Measurements from ENCODE around the gene SYNE2. TPM values are rescaled to one million over a fixed set of nuclear protein-coding genes. Genes with fewer than 3 reads are reported as not detected.

SYNE2 gene
- total and polyA plus RNA-seq, 2 donors (not counting 1 experiment from before 2014, with no cell fraction given), result 3.1 to 15.4 TPM

GRCh38 chr14:64147126-64147790 lies 294.5 kb downstream of the SYNE2 start:
- TF ChIP-seq CTCF (conservative IDR thresholded peaks at IDR 0.05 in 1 of 2, IDR thresholded peaks at IDR 0.05 in 1 of 2; ENCODE audit: low read depth in 1 of 2, low read length in 2 of 2) (no peak), EZH2 (IDR thresholded peaks at IDR 0.05; ENCODE audit: low read length, missing control alignments) (no peak)
- H3K4me2 ChIP-seq (ENCODE audit: extremely low read depth, insufficient read depth, low read length), result no peak overlapping the region
- no peaks in the 10 kb centered on the region for H3K79me2 ChIP-seq (ENCODE audit: control insufficient read depth, insufficient read depth, low read length)
- no peaks in the 10 kb centered on the region for H3K4me1 ChIP-seq (ENCODE audit: control insufficient read depth, extremely low read depth, insufficient read depth, low read length)
- no peak overlapping the region for H3K4me3 ChIP-seq (replicated peaks in 1 of 4; ENCODE audit: control extremely low read depth in 1 of 4, insufficient read depth in 1 of 4, low read depth in 3 of 4, low read length in 4 of 4)
- H3K9ac ChIP-seq (ENCODE audit: insufficient read depth, low read length), result no peak overlapping the region
- no peaks in the 10 kb centered on the region for H3K9me3 ChIP-seq (ENCODE audit: control insufficient read depth, insufficient read depth, low read depth, low read length)
- peak overlapping the region; percentile 21 for H2AFZ ChIP-seq (ENCODE audit: low read length)
- peak; percentile 29 to 70 for DNase-seq (ENCODE audit: low read depth in 2 of 2)
- H3K36me3 ChIP-seq (ENCODE audit: control insufficient read depth, insufficient read depth, low read length), result no peaks in the 10 kb centered on the region
- H4K20me1 ChIP-seq (ENCODE audit: control insufficient read depth, extremely low read depth, insufficient read depth, low read length), result no peaks in the 10 kb centered on the region
- no peak overlapping the region for H3K27ac ChIP-seq (ENCODE audit: insufficient read depth, low read length)
- H3K27me3 ChIP-seq (ENCODE audit: control insufficient read depth, insufficient read depth, low read length), result no peaks in the 10 kb centered on the region

GRCh38 chr14:64149921-64150320 lies 297.1 kb downstream of the SYNE2 start:
- Histone ChIP-seq H3K36me3 (ENCODE audit: control insufficient read depth, insufficient read depth, low read length) (no peaks in the 10 kb centered on the region), H3K9me3 (ENCODE audit: control insufficient read depth, insufficient read depth, low read depth, low read length) (no peaks in the 10 kb centered on the region), H3K27ac (ENCODE audit: insufficient read depth, low read length) (no peak overlapping the region), H3K79me2 (ENCODE audit: control insufficient read depth, insufficient read depth, low read length) (no peaks in the 10 kb centered on the region), H3K4me2 (ENCODE audit: extremely low read depth, insufficient read depth, low read length) (no peak overlapping the region), H3K27me3 (ENCODE audit: control insufficient read depth, insufficient read depth, low read length) (no peaks in the 10 kb centered on the region), H3K9ac (ENCODE audit: insufficient read depth, low read length) (no peak overlapping the region), H4K20me1 (ENCODE audit: control insufficient read depth, extremely low read depth, insufficient read depth, low read length) (no peaks in the 10 kb centered on the region), H3K4me3 (replicated peaks in 1 of 4; ENCODE audit: control extremely low read depth in 1 of 4, insufficient read depth in 1 of 4, low read depth in 3 of 4, low read length in 4 of 4) (no peak overlapping the region), H3K4me1 (ENCODE audit: control insufficient read depth, extremely low read depth, insufficient read depth, low read length) (no peaks in the 10 kb centered on the region), H2AFZ (ENCODE audit: low read length) (no peak overlapping the region)
- no peak for TF ChIP-seq EZH2 (IDR thresholded peaks at IDR 0.05; ENCODE audit: low read length, missing control alignments)
- no peak for TF ChIP-seq CTCF (conservative IDR thresholded peaks at IDR 0.05 in 1 of 2, IDR thresholded peaks at IDR 0.05 in 1 of 2; ENCODE audit: low read depth in 1 of 2, low read length in 2 of 2)
- DNase-seq (ENCODE audit: low read depth in 2 of 2), result no peak

- Histone ChIP-seq H3K4me1 (ENCODE audit: control insufficient read depth, extremely low read depth, insufficient read depth, low read length) (no peaks in the 10 kb centered on the region), H3K9me3 (ENCODE audit: control insufficient read depth, insufficient read depth, low read depth, low read length) (no peaks in the 10 kb centered on the region), H3K9ac (ENCODE audit: insufficient read depth, low read length) (no peak overlapping the region), H2AFZ (ENCODE audit: low read length) (no peak overlapping the region), H3K4me3 (replicated peaks in 1 of 4; ENCODE audit: control extremely low read depth in 1 of 4, insufficient read depth in 1 of 4, low read depth in 3 of 4, low read length in 4 of 4) (no peak overlapping the region), H3K27me3 (ENCODE audit: control insufficient read depth, insufficient read depth, low read length) (no peaks in the 10 kb centered on the region), H3K27ac (ENCODE audit: insufficient read depth, low read length) (no peak overlapping the region), H4K20me1 (ENCODE audit: control insufficient read depth, extremely low read depth, insufficient read depth, low read length) (no peaks in the 10 kb centered on the region), H3K79me2 (ENCODE audit: control insufficient read depth, insufficient read depth, low read length) (no peaks in the 10 kb centered on the region), H3K36me3 (ENCODE audit: control insufficient read depth, insufficient read depth, low read length) (no peaks in the 10 kb centered on the region), H3K4me2 (ENCODE audit: extremely low read depth, insufficient read depth, low read length) (no peak overlapping the region)
- TF ChIP-seq EZH2 (IDR thresholded peaks at IDR 0.05; ENCODE audit: low read length, missing control alignments) (no peak), CTCF (conservative IDR thresholded peaks at IDR 0.05 in 1 of 2, IDR thresholded peaks at IDR 0.05 in 1 of 2; ENCODE audit: low read depth in 1 of 2, low read length in 2 of 2) (no peak)
- DNase-seq (ENCODE audit: low read depth in 2 of 2), result no peak
Measured at GRCh38 chr14:64158608-64159007, 305.8 kb downstream of the SYNE2 start.

All from fibroblast of lung (primary cell).